Ureter (tissue), 1 donor: ENCODE data around the gene SCO2. TPM values are rescaled to one million over a fixed set of nuclear protein-coding genes. Genes with fewer than 3 reads are reported as not detected.

Experiments
- DNase-seq: peaks from one replicate; pipeline ENCODE4 v3.0.0-alpha.2; 2020; ENCODE audit warnings: low spot score
- total RNA-seq: library from RNA; stranded (reverse); gene quantifications from one replicate; pipeline ENCODE4 v1.2.4, GENCODE V29; 2023
- donor health status: DM: yes; HTN: yes; CAD: no.

SCO2 gene
- total RNA-seq, 1 donor from 2014 or later = not detected

DNA sequence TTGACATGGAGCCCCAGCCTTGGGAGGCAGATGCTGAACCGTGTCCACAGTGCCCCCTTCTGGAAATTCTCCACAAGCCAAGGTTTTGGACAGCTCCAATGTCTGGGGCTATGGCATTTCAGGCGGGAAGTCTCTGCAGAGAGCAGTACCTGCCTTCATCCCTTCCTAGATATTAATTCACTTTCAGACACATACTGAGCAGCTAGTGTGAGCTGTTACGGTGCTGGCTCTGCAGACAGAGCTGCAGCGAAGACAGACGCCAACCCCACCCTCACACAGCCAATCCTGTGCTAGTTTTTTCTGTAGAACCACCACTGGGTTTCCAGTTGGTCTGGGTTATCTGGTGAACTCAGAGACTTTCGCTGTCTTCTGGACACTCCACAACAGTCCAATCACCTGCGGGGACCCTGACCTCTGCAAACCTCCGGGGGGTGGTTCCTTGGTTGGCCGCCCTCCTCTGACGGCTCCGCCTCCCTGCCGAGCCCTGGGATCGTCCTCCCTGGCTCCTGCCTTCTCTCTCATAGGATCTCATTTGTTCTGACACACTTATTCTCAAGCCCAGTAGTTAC lies 27.0 kb downstream of the SCO2 start:
- no peak for DNase-seq

DNA sequence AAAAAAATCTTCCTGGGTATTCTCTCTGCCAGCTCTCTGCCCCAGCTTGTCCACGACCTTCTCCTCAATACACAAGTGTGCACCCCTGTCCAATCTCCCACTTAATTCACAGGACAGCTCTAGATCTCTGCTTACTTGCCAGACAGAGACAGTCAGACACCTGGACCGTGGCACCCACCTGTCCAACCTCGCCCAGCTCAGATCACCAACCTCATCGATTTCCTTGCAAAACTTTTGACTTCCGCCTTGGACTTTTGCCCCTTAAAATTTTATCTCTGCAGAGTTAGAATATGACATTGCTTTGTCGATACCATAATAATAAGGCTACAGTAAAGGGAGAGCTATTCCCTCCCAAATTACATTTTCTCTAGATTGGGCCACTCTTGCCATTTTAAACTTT lies 28.3 kb downstream of the SCO2 start:
- no peak for DNase-seq

DNA sequence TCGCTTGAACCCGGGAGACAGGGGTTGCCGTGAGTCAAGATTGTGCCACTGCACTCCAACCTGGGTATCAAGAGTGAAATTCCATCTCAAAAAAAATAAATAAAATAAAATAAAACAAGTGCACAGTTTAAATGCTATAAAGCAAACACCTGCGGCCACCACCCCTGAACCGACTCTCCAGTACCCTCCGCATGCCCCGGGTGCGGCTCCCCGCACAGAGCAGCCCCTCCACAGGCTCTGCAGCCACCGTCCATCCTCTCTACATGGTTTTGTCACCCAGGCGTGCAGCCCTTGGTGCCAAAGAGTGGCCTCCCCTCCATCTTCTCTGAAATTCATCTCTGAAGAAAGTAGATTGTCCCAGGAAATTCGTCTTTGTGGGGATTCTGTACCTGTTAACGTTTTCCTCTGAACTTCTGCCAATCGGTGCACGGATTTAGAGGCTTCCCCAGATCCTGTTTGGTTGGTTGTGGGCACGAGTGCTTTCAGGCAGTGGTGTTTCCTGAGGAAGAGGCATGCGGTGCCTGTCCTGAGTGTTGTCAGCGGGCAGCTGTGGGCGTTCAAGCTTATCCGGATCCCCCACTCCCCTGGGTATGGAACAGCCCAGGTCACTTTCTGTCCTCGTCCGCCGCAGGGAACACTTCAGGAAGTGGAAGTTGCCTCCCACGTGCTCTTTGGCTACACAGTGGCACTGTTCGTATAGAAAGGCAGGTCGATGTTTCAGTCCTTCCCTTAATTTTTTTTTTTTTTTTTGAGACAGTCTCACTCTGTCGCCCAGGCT lies 34.7 kb downstream of the SCO2 start:
- DNase-seq = no peak

DNA sequence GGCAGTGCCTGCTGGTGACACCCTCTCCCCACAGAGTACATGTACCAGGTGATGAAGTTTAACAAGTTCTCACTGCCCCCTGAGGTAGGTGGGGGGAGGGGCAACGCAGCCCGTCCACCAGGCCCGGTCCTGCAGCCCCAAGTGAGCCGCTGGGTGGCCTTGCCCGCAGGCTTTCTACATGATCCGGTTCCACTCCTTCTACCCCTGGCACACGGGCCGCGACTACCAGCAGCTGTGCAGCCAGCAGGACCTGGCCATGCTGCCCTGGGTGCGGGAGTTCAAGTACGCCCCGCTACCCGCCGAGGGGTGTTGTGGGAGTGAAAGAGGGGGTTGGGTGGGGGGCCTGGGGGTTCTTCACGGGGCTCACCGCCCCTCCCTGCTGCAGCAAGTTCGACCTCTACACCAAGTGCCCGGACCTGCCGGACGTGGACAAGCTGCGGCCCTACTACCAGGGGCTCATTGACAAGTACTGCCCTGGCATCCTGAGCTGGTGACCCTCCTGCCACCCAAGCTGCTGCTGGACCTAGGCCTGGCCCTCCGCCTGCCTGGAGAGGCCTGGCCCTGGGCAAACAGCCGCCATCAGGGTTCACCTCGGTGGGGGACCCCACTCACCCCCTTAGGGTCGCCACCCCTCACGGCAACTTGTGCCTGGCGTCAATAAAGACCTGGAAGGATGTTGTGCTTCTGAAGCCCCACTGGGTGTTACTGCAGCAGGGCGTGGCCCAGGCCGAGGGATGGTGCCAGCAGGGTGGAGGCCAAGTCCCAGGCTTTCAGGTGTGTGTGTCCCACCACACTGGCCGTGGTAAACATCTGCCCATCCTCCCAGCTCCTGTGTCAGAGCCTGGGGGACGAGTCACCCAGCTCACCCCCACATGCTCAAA lies 35.8 kb downstream of the SCO2 start:
- DNase-seq = no peak

DNA sequence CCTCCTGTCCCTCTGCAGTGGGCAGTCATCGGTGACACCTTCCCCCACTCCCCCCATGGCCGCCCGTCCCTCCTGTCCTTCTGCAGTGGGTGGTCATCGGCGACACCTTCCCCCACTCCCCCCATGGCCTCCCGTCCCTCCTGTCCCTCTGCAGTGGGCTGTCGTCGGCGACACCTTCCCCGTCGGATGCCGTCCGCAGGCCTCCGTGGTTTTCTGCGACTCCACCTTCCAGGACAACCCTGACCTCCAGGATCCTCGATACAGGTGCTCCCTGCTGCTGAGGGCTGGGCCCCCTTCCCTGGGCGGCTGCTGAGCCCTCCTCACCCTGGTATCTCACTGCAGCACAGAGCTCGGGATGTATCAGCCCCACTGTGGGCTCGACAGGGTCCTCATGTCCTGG lies 36.5 kb downstream of the SCO2 start:
- DNase-seq = no peak

DNA sequence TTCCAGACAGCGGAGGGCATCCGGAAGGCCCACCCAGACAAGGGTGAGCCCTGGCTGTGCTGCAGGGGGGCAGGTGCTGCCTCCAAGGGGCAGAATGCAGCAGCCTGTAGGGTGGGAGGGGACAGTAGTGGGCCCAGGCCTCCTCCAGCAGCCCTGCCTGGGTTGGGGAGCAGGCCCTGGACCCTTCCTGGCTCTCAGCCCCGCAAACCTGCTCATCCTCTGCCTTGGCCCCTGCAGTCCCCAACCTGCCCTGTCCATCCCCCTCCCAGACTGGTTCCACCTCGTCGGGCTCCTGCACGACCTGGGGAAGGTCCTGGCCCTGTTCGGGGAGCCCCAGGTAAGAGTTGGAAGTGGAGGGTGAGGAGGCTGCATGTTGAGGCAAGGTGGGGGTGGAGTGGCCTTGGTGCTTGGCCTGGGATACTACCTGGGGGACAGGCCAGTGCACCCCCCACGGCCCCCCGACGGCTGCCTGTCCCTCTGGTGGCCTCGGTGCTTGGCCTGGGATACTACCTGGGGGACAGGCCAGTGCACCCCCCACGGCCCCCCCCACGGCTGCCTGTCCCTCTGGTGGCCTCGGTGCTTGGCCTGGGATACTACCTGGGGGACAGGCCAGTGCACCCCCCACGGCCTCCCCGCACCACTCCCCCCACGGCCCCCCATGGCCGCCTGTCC lies 37.3 kb downstream of the SCO2 start:
- no peak for DNase-seq

DNA sequence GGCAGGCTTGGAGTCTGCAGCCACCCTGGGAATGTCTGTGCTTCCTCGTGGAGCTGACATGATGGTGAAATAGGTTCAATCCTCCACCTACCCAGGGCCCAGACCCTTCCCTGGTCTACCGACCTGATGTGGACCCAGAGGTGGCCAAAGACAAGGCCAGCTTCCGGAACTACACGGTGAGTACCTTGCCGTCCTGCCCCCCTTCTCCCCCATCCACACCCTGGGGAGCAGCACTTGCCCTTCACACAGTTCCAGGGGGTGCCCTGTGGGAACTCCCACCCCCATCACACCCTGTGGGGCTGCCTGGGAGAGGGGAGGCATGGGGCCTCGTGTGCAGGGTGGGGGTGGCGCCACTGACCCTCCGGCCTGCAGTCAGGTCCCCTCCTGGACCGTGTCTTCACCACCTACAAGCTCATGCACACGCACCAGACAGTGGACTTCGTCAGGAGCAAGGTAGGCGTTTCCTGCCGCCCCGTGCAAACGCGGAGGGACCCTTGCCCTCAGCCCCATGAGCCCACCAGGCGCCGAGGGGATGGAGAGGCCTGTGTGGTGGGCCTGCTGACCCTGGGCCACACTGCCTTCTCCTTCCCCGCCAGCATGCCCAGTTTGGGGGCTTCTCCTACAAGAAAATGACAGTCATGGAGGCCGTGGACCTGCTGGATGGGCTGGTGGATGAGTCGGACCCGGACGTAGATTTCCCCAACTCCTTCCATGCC lies 38.0 kb downstream of the SCO2 start:
- DNase-seq = no peak

DNA sequence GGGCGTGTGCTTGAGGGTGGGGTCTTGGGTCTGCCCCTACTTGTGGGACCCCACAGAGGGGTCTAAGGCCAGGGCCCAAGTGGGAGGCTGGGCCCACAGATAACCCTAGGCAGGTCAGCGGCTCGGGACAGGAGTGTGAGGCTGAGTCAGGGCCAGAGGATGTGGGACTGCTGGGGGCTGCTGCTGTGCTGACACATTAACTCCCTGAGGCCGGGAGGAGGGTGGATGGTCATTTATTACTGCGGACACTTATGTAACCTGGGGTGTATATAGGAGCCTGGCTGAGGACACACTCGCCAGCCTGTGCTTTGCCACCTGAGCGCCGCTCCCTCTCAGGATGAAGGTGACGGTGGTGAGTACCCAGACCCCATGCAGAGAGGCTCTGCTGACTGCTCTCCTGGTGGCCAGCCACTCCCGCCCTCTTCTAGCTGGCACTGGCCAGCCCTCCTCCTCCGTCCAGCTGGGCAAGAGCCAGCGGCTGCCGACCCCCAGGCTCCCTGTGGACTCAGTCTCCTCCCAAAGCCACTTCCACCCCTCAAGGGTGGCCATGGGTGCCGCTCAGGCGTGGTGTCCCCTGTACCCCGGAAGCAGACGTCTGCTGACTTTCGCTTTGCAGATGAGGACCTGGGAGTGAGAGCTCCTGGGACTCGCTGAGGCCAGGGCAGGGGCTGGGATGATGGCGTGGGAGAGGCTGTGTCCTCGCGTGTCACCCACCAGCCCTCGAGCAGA lies 38.7 kb downstream of the SCO2 start, which contains the start of gene MIOX:
Gene MIOX, plus strand, starts transcription at position 299 of the 729 bp plus-strand sequence. Its CDS starts 39 bp downstream, at position 338.
- no peak for DNase-seq

DNA sequence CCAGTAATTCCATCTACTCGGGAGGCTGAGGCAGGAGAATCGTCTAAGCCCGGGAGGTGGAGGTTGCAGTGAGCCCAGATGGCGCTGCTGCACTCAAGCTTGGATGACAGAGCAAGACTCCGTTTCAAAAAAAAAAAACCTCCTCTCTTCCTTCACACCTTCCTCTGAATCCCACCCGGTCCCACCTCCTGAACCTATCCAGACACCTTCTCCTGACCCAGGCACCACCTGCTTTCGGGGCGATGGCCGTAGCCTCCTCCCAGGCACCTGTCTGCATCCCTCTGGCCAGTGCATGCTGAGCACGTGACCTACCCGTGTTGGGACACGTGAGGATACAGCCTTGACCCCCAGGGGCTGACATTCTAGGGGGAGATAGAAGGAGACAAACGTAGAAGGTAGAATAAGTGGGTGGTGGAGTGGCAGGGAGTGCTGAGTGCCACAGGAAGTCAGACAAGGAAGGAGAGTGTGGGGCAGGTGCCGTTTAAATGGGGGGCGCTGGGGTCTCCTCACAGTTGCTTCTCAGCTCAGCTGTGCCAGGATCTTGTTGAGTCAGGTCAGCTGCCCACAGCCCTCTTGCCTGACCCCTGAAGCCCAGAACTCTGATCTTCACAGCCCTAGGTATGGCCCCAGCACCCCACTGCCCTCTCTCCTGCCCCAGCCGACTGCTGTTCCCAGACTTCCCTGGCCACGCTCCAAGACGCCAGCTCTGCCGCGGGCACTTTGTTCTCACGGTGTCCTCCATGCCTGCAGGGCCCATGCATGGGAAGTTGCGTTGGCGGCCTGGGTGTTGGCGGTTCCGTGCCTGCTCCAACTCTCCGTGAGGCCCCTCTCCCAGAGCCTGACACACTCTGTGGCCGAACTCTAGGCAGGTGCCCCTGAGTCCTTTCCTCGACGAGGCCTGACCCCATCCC lies 39.9 kb downstream of the SCO2 start:
- no peak for DNase-seq

DNA sequence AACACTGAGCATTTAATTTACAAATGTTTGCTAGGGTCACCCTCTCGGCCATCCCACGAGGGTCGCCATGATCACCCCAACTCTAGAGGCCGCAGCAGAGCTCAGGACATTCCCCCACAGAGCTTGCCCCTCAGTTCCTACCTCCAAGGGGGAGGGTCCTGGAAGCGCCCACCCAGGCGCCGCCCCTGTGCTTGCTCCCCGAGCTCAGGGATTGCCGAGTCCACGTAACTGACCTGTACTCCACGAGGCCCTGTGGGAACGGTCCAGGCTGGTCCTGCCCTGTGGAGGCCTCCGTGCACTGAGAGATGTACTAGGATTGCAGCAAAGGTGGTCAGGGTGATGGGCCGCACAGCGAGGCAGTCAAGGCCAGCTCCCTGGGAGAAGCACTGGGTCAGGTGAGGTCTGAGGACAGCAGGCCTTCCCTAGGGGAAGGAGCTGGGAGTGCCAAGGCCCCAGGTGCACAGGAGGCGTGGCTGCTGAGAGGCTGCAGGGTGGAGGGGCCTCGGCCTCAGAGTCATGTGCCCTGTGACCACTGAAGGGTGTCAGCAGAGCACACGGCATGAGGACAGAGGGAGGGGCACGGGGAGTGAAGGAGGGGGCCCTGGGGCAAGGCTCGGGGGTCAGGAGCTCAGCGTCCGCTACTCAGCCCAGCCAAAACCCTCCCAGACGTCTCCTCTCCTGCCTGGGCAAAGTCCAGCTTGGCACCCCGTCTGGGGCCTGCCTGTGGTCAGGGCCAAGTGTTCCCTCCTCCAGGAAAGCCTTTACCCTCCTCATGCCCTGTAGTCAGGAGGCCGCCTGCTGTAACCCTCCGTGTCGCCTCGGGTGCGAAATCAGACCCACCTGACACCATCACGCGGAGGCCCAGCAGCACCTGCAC lies 41.2 kb downstream of the SCO2 start:
- DNase-seq = no peak

DNA sequence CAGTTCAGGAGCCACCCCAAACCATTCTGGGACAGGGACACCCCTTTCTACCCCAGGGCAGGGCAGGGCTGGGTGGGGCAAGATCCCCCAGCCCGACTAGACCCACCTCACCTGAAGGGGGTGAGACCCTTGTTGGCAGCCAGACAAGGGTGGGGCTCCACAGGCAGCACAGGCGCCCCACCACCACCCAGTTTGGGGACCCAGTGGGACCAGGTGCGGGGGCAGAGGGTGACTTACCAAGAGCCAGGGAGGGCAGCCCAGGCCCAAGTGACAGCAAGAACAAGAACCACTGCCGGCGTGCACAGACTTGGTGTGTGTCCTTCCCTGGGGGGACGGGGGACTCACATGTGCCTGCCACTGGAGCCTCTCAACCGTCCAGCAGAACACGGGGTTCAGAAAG lies 41.8 kb downstream of the SCO2 start:
- no peak for DNase-seq

DNA sequence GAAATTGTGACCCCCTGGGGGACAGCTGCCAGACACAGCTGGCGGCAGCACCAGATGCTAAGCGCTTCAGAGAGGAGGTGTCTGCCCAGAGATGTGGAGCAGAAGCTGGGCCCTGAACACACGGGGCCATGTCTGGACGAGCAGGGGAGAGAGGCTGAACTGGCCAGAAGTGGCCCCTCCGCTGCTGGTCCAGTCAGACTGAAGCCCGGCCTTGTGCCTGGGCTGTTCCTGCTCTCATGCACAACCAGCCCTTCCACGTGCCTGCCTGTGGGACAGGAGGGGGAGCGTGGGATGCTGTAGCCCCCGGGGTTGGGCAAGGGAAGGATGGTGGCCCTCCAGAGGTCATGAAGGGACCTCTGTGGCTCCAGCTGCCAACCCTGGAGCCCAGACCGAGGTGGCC lies 42.3 kb downstream of the SCO2 start:
- no peak for DNase-seq

DNA sequence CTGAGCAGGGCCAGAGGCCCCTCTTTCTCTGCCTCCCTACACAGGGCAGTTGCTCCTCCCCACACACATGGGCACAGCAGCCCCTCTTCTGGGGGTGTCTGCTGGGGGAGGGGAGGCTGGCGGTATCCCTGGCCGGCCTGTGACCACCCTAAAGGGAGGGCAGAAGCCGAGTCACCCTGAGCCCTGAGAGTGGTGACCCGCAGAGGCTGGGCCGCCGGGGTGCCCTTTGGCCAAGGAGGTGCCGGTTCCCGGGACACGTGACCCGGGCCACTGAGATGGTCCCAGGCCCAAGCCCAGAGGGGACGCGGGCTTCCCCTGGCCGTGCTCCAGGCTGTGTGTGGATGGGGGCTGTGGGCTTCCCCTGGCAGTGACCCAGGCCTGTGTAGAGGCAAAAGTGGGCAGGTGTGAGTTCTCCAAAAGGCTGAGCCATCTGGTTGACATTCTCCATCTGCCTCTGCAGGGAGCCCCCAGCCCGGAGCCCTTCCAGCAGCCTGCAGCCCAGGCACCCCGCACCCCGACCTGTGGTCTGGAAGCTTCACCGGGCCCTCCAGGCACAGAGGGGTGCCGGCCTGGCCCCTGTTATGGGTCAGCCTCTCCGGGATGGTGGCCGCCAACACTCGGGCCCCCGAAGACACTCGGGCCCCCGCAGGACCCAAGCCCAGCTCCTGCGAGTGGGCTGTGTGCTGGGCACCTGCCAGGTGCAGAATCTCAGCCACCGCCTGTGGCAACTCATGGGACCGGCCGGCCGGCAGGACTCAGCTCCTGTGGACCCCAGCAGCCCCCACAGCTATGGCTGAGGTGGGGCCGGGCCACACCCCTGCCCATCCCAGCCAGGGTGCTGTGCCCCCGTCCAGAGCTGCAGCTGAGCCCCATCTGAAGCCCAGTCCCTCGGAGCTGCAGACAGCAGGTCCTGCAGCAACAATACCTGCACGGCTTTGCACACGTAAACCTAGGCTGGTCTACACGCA lies 43.0 kb downstream of the SCO2 start:
- no peak for DNase-seq

DNA sequence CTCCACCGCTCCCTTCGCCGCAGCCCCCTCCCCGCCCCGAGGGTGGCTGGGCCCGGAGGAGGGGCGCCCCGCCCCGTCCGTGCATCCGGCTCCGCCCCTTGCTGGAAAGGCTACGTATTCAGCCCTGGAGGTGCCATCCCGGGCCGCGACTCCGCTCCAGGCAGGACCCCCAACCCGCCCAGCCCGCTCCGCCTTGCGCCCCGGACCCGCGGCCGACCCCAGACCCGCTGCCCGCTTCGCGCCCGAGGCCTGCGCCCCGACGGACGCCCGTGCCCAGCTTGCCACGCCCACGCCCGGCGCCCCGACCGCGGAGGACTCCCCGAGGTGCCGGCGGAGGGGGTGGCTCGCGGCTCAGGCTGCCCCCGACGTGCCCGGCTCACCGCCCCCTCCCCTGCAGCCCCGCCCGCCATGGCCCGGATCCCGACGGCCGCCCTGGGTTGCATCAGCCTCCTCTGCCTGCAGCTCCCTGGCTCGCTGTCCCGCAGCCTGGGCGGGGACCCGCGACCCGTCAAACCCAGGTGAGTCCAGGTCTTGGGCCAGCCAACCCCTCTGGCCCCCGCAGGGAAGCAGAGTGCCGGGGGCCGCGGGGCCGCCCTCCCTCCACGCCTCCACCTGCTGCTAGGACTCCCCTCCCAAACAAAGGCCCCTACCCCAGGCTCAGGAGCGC lies 43.8 kb downstream of the SCO2 start, which contains the start of gene ADM2:
Gene ADM2, plus strand, starts transcription at position 104 of the 667 bp plus-strand sequence. Its CDS starts 305 bp downstream, at position 409.
- no peak for DNase-seq

DNA sequence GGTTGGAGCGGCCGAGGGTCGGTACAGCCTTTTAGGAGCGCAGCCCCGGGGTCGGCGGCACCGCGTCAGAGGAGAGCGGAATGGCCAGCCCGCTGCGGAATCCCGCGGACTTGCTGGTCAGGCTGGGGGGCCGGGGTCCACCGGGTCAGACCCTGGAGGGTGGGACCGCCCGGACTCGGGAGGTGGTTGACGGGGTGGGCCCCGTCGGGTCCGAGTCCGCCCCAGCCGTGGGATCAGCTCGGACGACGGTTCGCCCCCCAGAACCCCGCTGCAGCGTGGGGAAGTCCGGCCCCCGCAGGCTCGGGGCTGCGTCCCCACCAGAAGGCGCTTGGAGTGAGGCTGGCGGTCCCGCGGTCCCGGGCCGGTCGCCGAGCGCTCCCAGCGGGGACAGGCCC lies 44.4 kb downstream of the SCO2 start:
- no peak for DNase-seq

DNA sequence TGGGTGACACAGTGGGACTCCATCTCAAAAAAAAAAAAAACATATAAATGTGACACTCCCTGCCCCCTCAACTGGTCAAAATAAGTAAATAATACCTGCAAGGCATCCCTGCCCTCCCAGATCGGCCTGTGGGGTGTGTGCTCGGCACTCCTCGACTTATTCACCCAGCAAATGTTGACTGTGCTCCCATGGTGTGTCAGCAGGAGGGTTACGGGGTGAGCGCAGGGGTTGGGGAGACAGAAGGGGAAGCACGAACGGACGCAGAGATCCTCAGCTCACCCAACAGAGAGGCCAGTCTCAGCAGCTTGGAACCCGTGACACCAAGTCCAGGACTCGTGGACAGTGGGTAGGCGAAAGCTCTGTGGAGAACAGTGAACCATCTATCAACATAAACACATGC lies 45.7 kb downstream of the SCO2 start:
- DNase-seq = no peak

DNA sequence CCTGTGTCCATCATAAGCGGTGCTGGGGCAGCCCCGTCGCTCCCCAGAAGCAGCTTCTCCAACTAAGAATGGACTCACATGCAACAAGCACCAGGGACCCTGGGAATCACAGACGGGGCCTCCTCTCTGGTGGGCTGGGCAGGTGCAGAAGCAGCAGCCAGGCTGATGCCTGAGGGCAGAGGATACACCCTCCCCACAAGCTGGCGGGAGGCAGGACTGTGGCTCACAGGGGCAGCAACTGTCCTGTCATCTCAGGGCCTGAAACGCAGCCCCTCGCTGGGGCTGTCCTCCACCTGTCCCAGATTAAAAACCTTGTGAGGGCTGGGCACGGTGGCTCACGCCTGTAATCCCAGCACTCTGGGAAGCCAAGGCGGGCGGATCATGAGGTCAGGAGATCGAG lies 47.5 kb downstream of the SCO2 start:
- DNase-seq = no peak
